H9 (cell line): Measurements from ENCODE around the gene WFDC2. TPM values are rescaled to one million over a fixed set of nuclear protein-coding genes. Genes with fewer than 3 reads are reported as not detected.

Source experiments
- DNase-seq: peaks from one replicate; pipeline ENCODE4 v3.0.0-alpha.2; 2017
- H2AFZ ChIP-seq: one replicate; pipeline ENCODE4 v1.6.1; 2013; ENCODE audit warnings: mild to moderate bottlenecking, low read length, control low read depth, moderate library complexity
- H2AK5ac ChIP-seq: 2 replicates; pipeline ENCODE4 v1.6.1; 2013; ENCODE audit warnings: low read length, control low read depth, mixed read lengths; ENCODE audit not compliant: insufficient read length
- H2BK120ac ChIP-seq: one replicate; pipeline ENCODE4 v1.6.1; 2013; ENCODE audit warnings: low read depth, mild to moderate bottlenecking, low read length, control low read depth, inconsistent platforms; ENCODE audit not compliant: poor library complexity, severe bottlenecking
- H2BK12ac ChIP-seq: 2 replicates; pipeline ENCODE4 v1.6.1; 2013; ENCODE audit warnings: low read length, control low read depth, mixed read lengths, low read depth; ENCODE audit not compliant: insufficient read length
- H2BK15ac ChIP-seq: 2 replicates; pipeline ENCODE4 v1.6.1; 2013; ENCODE audit warnings: low read depth, low read length, control low read depth
- H2BK20ac ChIP-seq: one replicate; pipeline ENCODE4 v1.6.1; 2013; ENCODE audit warnings: low read depth, mild to moderate bottlenecking, low read length, control low read depth, inconsistent platforms; ENCODE audit not compliant: poor library complexity, severe bottlenecking
- H2BK5ac ChIP-seq: 2 replicates; pipeline ENCODE4 v1.6.1; 2013; ENCODE audit warnings: low read length, control low read depth, mixed read lengths; ENCODE audit not compliant: insufficient read length
- H3K14ac ChIP-seq: 2 replicates; pipeline ENCODE4 v1.6.1; 2013; ENCODE audit warnings: low read length, control low read depth; ENCODE audit not compliant: insufficient read depth
- H3K18ac ChIP-seq: 2 replicates; pipeline ENCODE4 v1.6.1; 2013; ENCODE audit warnings: low read depth, mild to moderate bottlenecking, mixed read lengths, low read length, control low read depth; ENCODE audit not compliant: insufficient read length
- H3K23ac ChIP-seq: 2 replicates; pipeline ENCODE4 v1.6.1; 2013; ENCODE audit warnings: low read length, control low read depth, mixed read lengths, low read depth; ENCODE audit not compliant: insufficient read length
- H3K23me2 ChIP-seq: 2 replicates; pipeline ENCODE4 v1.6.1; 2013; ENCODE audit warnings: low read depth, mild to moderate bottlenecking, mixed read lengths, low read length, control low read depth; ENCODE audit not compliant: insufficient read length, poor library complexity, severe bottlenecking
- H3K27ac ChIP-seq: 2 replicates; pipeline ENCODE4 v1.5.1; 2013; ENCODE audit warnings: low read length, control low read depth, mixed read lengths, low read depth; ENCODE audit not compliant: insufficient read length
- H3K27me3 ChIP-seq: 2 replicates; pipeline ENCODE4 v1.6.1; 2013; ENCODE audit warnings: low read length, control low read depth, inconsistent platforms; ENCODE audit not compliant: insufficient read depth
- H3K4ac ChIP-seq: 2 replicates; pipeline ENCODE4 v1.6.1; 2013; ENCODE audit warnings: low read depth, mild to moderate bottlenecking, control low read depth, inconsistent platforms, low read length, moderate library complexity
- H3K4me1 ChIP-seq: 2 replicates; pipeline ENCODE4 v1.6.1; 2013; ENCODE audit warnings: low read length, control low read depth, inconsistent platforms; ENCODE audit not compliant: insufficient read depth
- H3K4me2 ChIP-seq: 2 replicates; pipeline ENCODE4 v1.6.1; 2013; ENCODE audit warnings: low read length, control low read depth, mixed read lengths; ENCODE audit not compliant: insufficient read length, insufficient read depth
- H3K56ac ChIP-seq: 2 replicates; pipeline ENCODE4 v1.6.1; 2013; ENCODE audit warnings: low read depth, mild to moderate bottlenecking, mixed read lengths, low read length, control low read depth; ENCODE audit not compliant: insufficient read length
- H3K79me1 ChIP-seq: 2 replicates; pipeline ENCODE4 v1.6.1; 2013; ENCODE audit warnings: low read depth, mild to moderate bottlenecking, moderate library complexity, low read length, control low read depth, inconsistent platforms; ENCODE audit not compliant: insufficient read depth, poor library complexity, severe bottlenecking
- H3K79me2 ChIP-seq: 2 replicates; pipeline ENCODE4 v1.6.1; 2013; ENCODE audit warnings: low read length, control low read depth, inconsistent platforms; ENCODE audit not compliant: insufficient read depth
- H3K9ac ChIP-seq: 2 replicates; pipeline ENCODE4 v1.6.1; 2013; ENCODE audit warnings: low read length, control low read depth, mixed read lengths; ENCODE audit not compliant: insufficient read length; ENCODE audit errors: extremely low read depth
- H3K9me3 ChIP-seq: one replicate; pipeline ENCODE4 v1.6.1; 2013; ENCODE audit warnings: low read depth, low read length, inconsistent platforms; ENCODE audit not compliant: control insufficient read depth
- H3T11ph ChIP-seq: one replicate; pipeline ENCODE4 v1.6.1; 2013; ENCODE audit warnings: mild to moderate bottlenecking, low read length, control low read depth, inconsistent platforms
- H4K20me1 ChIP-seq: one replicate; pipeline ENCODE4 v1.6.1; 2013; ENCODE audit not compliant: control insufficient read depth, insufficient read length, insufficient read depth
- H4K5ac ChIP-seq: 2 replicates; pipeline ENCODE4 v1.6.1; 2013; ENCODE audit warnings: low read depth, mild to moderate bottlenecking, mixed read lengths, low read length, control low read depth; ENCODE audit not compliant: insufficient read length
- H4K8ac ChIP-seq: replicated peaks from 2 replicates; pipeline ENCODE4 v1.6.1; 2013; ENCODE audit warnings: low read length, control low read depth, mixed read lengths, low read depth; ENCODE audit not compliant: insufficient read length
- H4K91ac ChIP-seq: 2 replicates; pipeline ENCODE4 v1.6.1; 2013; ENCODE audit warnings: low read depth, mild to moderate bottlenecking, moderate library complexity, mixed read lengths, low read length, control low read depth; ENCODE audit not compliant: insufficient read length
- H3K27ac Mint-ChIP-seq, 3 experiments: 2 replicates in 2 of 3; 3 replicates in 1 of 3; pipeline ENCODE4 v1.8.0; 2020 to 2021; ENCODE audit warnings: mixed read lengths in 3 of 3, mild to moderate bottlenecking in 1 of 3, moderate library complexity in 1 of 3
- H3K27me3 Mint-ChIP-seq: 2 replicates; pipeline ENCODE4 v1.8.0; 2021; ENCODE audit warnings: low read depth, mild to moderate bottlenecking, moderate library complexity, mixed read lengths
- H3K36me3 Mint-ChIP-seq, 3 experiments: 2 replicates in 2 of 3; 3 replicates in 1 of 3; pipeline ENCODE4 v1.8.0; 2020 to 2021; ENCODE audit warnings: low read depth in 3 of 3, mixed read lengths in 3 of 3; ENCODE audit not compliant: insufficient read depth in 1 of 3
- H3K4me1 Mint-ChIP-seq, 2 experiments: 2 replicates each; pipeline ENCODE4 v1.8.0; 2020; ENCODE audit warnings: mixed read lengths in 2 of 2
- H3K4me3 Mint-ChIP-seq, 2 experiments: 2 replicates in 1 of 2; 3 replicates in 1 of 2; pipeline ENCODE4 v1.8.0; 2020 to 2021; ENCODE audit warnings: mild to moderate bottlenecking in 2 of 2, mixed read lengths in 2 of 2, moderate library complexity in 1 of 2
- H3K9me3 Mint-ChIP-seq, 2 experiments: 2 replicates in 1 of 2; 3 replicates in 1 of 2; pipeline ENCODE4 v1.8.0; 2020; ENCODE audit warnings: mild to moderate bottlenecking in 2 of 2, mixed read lengths in 2 of 2, moderate library complexity in 1 of 2
- WGBS: extraction: QIAGEN DNeasy Blood & Tissue Kit; methylation state at CpG from one replicate; pipeline ENCODE4 v1.1.7; 2013; ENCODE audit warnings: missing lambda C conversion rate, low lambda C conversion rate, mixed read lengths; ENCODE audit not compliant: insufficient read length; ENCODE audit errors: extremely low coverage; 5-methylcytosine and 5-hydroxymethylcytosine counted together
- total RNA-seq: library from RNA; stranded (reverse); gene quantifications from 2 replicates; pipeline ENCODE4 v1.2.1, GENCODE V29; 2021
- TF ChIP-seq, protein P1 (sequence below): fragments of 200-600 bp; sonication (generic); conservative IDR thresholded peaks from 3 replicates; pipeline ENCODE4 v1.8.0; 2021; ENCODE audit warnings: antibody characterized with exemption, mild to moderate bottlenecking

Gene WFDC2
- total RNA-seq, 1 experiment from 2014 or later = 57.1 TPM

DNA sequence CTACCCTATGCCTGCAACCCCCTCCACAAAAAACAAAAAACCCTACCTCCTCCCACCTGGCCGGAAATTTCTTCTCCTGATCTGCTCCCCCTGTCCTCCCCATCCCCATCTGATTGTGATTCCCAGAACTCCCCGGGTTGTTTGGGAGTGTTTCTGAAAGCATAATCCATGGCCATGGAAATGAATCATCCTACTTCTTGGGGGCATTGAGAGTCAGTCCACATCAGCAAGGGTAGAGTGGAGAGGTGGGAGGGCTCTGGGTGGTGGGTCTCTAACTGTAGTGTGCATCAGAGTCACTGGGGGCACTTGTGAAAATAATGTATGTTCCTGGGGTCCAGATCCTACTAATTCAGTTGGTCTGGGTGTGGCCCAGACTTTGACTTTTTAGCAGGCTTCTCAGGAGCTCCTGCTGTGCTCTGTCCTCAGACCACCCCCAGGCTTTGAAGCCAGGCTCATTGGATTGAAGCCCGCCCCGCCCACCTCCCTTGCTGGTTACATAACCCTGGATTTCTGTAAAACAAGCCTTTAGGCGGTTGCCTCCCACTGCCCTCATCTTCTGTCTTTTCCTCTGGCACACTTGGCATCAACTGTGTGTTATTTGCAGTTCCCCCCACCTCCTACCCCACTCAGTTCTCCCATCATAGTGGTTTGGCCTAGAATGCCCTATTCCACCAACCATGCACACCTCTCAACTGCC is 43.1 kb upstream of the WFDC2 start:
- TF ChIP-seq, protein P1, sequence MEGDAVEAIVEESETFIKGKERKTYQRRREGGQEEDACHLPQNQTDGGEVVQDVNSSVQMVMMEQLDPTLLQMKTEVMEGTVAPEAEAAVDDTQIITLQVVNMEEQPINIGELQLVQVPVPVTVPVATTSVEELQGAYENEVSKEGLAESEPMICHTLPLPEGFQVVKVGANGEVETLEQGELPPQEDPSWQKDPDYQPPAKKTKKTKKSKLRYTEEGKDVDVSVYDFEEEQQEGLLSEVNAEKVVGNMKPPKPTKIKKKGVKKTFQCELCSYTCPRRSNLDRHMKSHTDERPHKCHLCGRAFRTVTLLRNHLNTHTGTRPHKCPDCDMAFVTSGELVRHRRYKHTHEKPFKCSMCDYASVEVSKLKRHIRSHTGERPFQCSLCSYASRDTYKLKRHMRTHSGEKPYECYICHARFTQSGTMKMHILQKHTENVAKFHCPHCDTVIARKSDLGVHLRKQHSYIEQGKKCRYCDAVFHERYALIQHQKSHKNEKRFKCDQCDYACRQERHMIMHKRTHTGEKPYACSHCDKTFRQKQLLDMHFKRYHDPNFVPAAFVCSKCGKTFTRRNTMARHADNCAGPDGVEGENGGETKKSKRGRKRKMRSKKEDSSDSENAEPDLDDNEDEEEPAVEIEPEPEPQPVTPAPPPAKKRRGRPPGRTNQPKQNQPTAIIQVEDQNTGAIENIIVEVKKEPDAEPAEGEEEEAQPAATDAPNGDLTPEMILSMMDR = no peak
- Mint-ChIP-seq H3K9me3 (no peaks in the 10 kb centered on the region), H3K27ac (no peak overlapping the region), H3K27me3 (no peaks in the 10 kb centered on the region), H3K4me3 (no peak overlapping the region), H3K36me3 (peaks cover 14 to 44% (median 34%) of the 10 kb centered on the region in 3 experiments; a peak in 6 of 7 replicates), H3K4me1 (no peaks in the 10 kb centered on the region; a peak in 1 of 4 replicates)
- Histone ChIP-seq H3K18ac (no peak overlapping the region), H3K4me1 (no peaks in the 10 kb centered on the region), H4K91ac (no peak overlapping the region), H2BK20ac (no peak overlapping the region), H3T11ph (no peak overlapping the region), H3K79me2 (no peaks in the 10 kb centered on the region), H4K5ac (no peak overlapping the region), H3K23ac (no peak overlapping the region), H2BK12ac (no peak overlapping the region), H3K4me2 (no peak overlapping the region), H3K79me1 (no peaks in the 10 kb centered on the region), H2BK15ac (no peak overlapping the region), H4K20me1 (no peaks in the 10 kb centered on the region), H4K8ac (no peak overlapping the region), H3K9ac (no peak overlapping the region), H3K27ac (no peak overlapping the region), H3K27me3 (no peaks in the 10 kb centered on the region), H3K56ac (no peak overlapping the region), H3K4ac (no peak overlapping the region), H2BK5ac (no peak overlapping the region), H2AFZ (no peak overlapping the region), H3K23me2 (no peaks in the 10 kb centered on the region), H3K9me3 (no peaks in the 10 kb centered on the region), H3K14ac (no peak overlapping the region), H2AK5ac (no peak overlapping the region), H2BK120ac (no peak overlapping the region)
- no peak for DNase-seq
- WGBS = no CpG with 5 or more reads among the region's 5 CpGs
